Keratinocyte (primary cell): ENCODE results near the gene DENND5B. TPM values are rescaled to one million over a fixed set of nuclear protein-coding genes. Genes with fewer than 3 reads are reported as not detected.

Source experiments
- DNase-seq: peaks from one replicate; pipeline ENCODE4 v3.0.0-alpha.2; 2011; ENCODE audit warnings: low read depth, missing footprints, low spot score
- FAIRE-seq: peaks from 2 replicates; lab custom pipeline; 2011; peaks lifted over from hg19 to GRCh38; lab: Jason Lieb, UNC
- H2AFZ ChIP-seq: 2 replicates; pipeline ENCODE4 v1.6.0; 2012; ENCODE audit warnings: low read length, control low read depth, inconsistent platforms; ENCODE audit not compliant: control insufficient read depth
- H3K27ac ChIP-seq: 2 replicates; pipeline ENCODE4 v1.5.1; 2011; ENCODE audit warnings: low read length; ENCODE audit not compliant: control insufficient read depth, insufficient read depth
- H3K27me3 ChIP-seq: 3 replicates; pipeline ENCODE4 v1.6.0; 2011; ENCODE audit warnings: low read length; ENCODE audit not compliant: control insufficient read depth, insufficient read depth; ENCODE audit errors: extremely low read depth
- H3K36me3 ChIP-seq, 2 experiments: 2 replicates in 1 of 2; 3 replicates in 1 of 2; pipeline ENCODE4 v1.5.1; 2011; ENCODE audit warnings: low read length in 2 of 2, mild to moderate bottlenecking in 1 of 2; ENCODE audit not compliant: control insufficient read depth in 2 of 2, insufficient read depth in 2 of 2; ENCODE audit errors: extremely low read depth in 1 of 2
- H3K4me1 ChIP-seq: 3 replicates; pipeline ENCODE4 v1.5.1; 2011; ENCODE audit warnings: low read length; ENCODE audit not compliant: control insufficient read depth, insufficient read depth; ENCODE audit errors: extremely low read depth
- H3K4me2 ChIP-seq: 3 replicates; pipeline ENCODE4 v1.6.0; 2011; ENCODE audit warnings: low read depth, low read length; ENCODE audit not compliant: control insufficient read depth, insufficient read depth; ENCODE audit errors: extremely low read depth
- H3K4me3 ChIP-seq, 3 experiments: fragments of 200-600 bp in 1 of 3; sonication (generic) in 1 of 3; 2 replicates in 2 of 3; 3 replicates in 1 of 3; pipeline ENCODE4 v1.5.1; 2011 to 2016; ENCODE audit warnings: low read length in 3 of 3, mild to moderate bottlenecking in 3 of 3, control low read depth in 2 of 3, inconsistent platforms in 1 of 3, low read depth in 1 of 3, mixed read lengths in 1 of 3, mixed run types in 1 of 3, moderate library complexity in 1 of 3; ENCODE audit not compliant: control insufficient read depth in 2 of 3, insufficient read depth in 2 of 3; ENCODE audit errors: extremely low read depth in 1 of 3
- H3K79me2 ChIP-seq: 2 replicates; pipeline ENCODE4 v1.6.0; 2012; ENCODE audit warnings: low read length; ENCODE audit not compliant: control insufficient read depth, insufficient read depth
- H3K9ac ChIP-seq: 3 replicates; pipeline ENCODE4 v1.6.0; 2011; ENCODE audit warnings: low read length; ENCODE audit not compliant: control insufficient read depth, insufficient read depth; ENCODE audit errors: extremely low read depth
- H3K9me1 ChIP-seq: 3 replicates; pipeline ENCODE4 v1.6.0; 2011; ENCODE audit warnings: low read length; ENCODE audit not compliant: control insufficient read depth, insufficient read depth; ENCODE audit errors: extremely low read depth
- H3K9me3 ChIP-seq: 2 replicates; pipeline ENCODE4 v1.5.1; 2012; ENCODE audit warnings: low read depth, low read length; ENCODE audit not compliant: control insufficient read depth
- H4K20me1 ChIP-seq: 3 replicates; pipeline ENCODE4 v1.6.0; 2011; ENCODE audit warnings: low read length; ENCODE audit not compliant: control insufficient read depth, insufficient read depth; ENCODE audit errors: extremely low read depth
- CTCF ChIP-seq, 3 experiments: IDR thresholded peaks in 1 of 3; conservative IDR thresholded peaks in 1 of 3; optimal IDR thresholded peaks in 1 of 3; 2 replicates in 2 of 3; 3 replicates in 1 of 3; pipeline versions ENCODE3 to v1.5.1; 2011; ENCODE audit warnings: low read length in 3 of 3, mild to moderate bottlenecking in 3 of 3, moderate library complexity in 2 of 3, control low read depth in 1 of 3, inconsistent platforms in 1 of 3; ENCODE audit not compliant: insufficient read depth in 2 of 3; ENCODE audit errors: extremely low read depth in 1 of 3
- EZH2 ChIP-seq: IDR thresholded peaks from one replicate; pipeline ENCODE4 v1.6.1; 2012; ENCODE audit warnings: inconsistent platforms, mild to moderate bottlenecking, low read length, moderate library complexity
- dilution Hi-C: fragments of 300-500 bp; cut with MboI; formaldehyde crosslinking; loops from one replicate; pipeline ENCODE4 v1.7.0; 2020; ENCODE audit warnings: low sequenced_read_pairs; ENCODE audit not compliant: extremely low pct_ligation_motif_present
- polyA plus RNA-seq, 5 experiments: library from polyadenylated mRNA; depleted of rRNA in 3 of 5; stranded (reverse) in 3 of 5; stranded (forward) in 1 of 5; unstranded in 1 of 5; fragments of >200 nt; gene quantifications; 1 replicate in 1 of 5; 2 replicates in 3 of 5; 3 replicates in 1 of 5; pipeline versions ENCODE4 v1.2.1 to v1.2.3, GENCODE V29; 2011 to 2012; ENCODE audit warnings: missing spikeins in 2 of 5, low read depth in 1 of 5, low replicate concordance in 1 of 5

The DENND5B gene
- polyA plus RNA-seq, 1 donor (not counting 4 experiments of a cell fraction or from before 2014, with no cell fraction given) = 4.7 TPM

- DNase-seq = no peak
Measured at GRCh38 chr12:31633464-31633863, 42.5 kb upstream of the DENND5B start.

GRCh38 chr12:31631809-31632208 lies 40.9 kb upstream of the DENND5B start:
- no peak overlapping the region for H3K27ac ChIP-seq
- no peaks in the 10 kb centered on the region for H3K79me2 ChIP-seq
- H3K9ac ChIP-seq = no peak overlapping the region
- no peaks in the 10 kb centered on the region for H3K9me3 ChIP-seq
- no peak overlapping the region for H2AFZ ChIP-seq
- dilution Hi-C loops = no loop called here
- no peak overlapping the region for H3K4me2 ChIP-seq
- H3K4me3 ChIP-seq = no peak overlapping the region
- FAIRE-seq = no peak
- DNase-seq = no peak
- no peaks in the 10 kb centered on the region for H3K36me3 ChIP-seq
- TF ChIP-seq CTCF (optimal IDR thresholded peaks at IDR 0.05 in 1 of 3, IDR thresholded peaks at IDR 0.05 in 1 of 3, conservative IDR thresholded peaks at IDR 0.05 in 1 of 3; ENCODE audit: extremely low read depth in 1 of 3, insufficient read depth in 2 of 3, low read length in 3 of 3) (no peak), EZH2 (no peak)
- H3K27me3 ChIP-seq = no peaks in the 10 kb centered on the region
- no peaks in the 10 kb centered on the region for H3K9me1 ChIP-seq
- H4K20me1 ChIP-seq = no peaks in the 10 kb centered on the region
- no peaks in the 10 kb centered on the region for H3K4me1 ChIP-seq

More at GRCh38 chr12:31633464-31633863, 42.5 kb upstream of the DENND5B start:
- no peaks in the 10 kb centered on the region for H3K27me3 ChIP-seq
- no peak for FAIRE-seq
- no peak overlapping the region for H3K27ac ChIP-seq
- H3K9ac ChIP-seq = no peak overlapping the region
- TF ChIP-seq CTCF (optimal IDR thresholded peaks at IDR 0.05 in 1 of 3, IDR thresholded peaks at IDR 0.05 in 1 of 3, conservative IDR thresholded peaks at IDR 0.05 in 1 of 3; ENCODE audit: extremely low read depth in 1 of 3, insufficient read depth in 2 of 3, low read length in 3 of 3) (no peak), EZH2 (no peak)
- no peaks in the 10 kb centered on the region for H3K9me3 ChIP-seq
- H4K20me1 ChIP-seq = no peaks in the 10 kb centered on the region
- H3K9me1 ChIP-seq = no peaks in the 10 kb centered on the region
- no peak overlapping the region for H3K4me3 ChIP-seq
- no peaks in the 10 kb centered on the region for H3K4me1 ChIP-seq
- no peaks in the 10 kb centered on the region for H3K36me3 ChIP-seq
- no peaks in the 10 kb centered on the region for H3K79me2 ChIP-seq
- dilution Hi-C loops = no loop called here
- no peak overlapping the region for H2AFZ ChIP-seq
- no peak overlapping the region for H3K4me2 ChIP-seq
